HG03565 (cell line): ENCODE data around the gene AHCYL2.
"Not testable (repeated sequence)": the region's sequence is repeated elsewhere in the genome, so short reads cannot be mapped to it uniquely, and the experiment has no call there.

ENCODE experiments used
- ATAC-seq: cut with Tn5 transposase; IDR thresholded peaks from one replicate; pipeline ENCODE4 v1.9.1; 2021; ENCODE audit warnings: mild to moderate bottlenecking, moderate library complexity; ENCODE audit not compliant: unreplicated experiment

AHCYL2 gene

DNA sequence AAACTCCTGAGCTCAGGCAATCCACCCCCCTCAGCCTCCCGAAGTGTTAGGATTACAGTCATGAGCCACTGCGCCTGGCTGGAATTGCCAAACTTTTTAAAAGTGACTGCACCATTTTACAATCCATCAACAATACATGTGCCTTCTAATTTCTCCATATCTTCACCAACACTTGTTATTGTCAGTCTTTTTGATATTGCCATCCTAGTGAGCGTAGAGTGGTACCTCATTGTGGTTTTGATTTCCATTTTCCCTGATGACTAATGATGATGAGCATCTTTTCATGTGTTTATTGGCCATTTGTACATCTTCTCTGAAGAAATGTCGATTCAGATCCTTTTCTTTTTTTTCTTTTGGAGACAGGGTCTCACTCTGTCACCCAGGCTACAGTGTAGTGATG lies 187.7 kb downstream of the AHCYL2 start:
- no peak for ATAC-seq

DNA sequence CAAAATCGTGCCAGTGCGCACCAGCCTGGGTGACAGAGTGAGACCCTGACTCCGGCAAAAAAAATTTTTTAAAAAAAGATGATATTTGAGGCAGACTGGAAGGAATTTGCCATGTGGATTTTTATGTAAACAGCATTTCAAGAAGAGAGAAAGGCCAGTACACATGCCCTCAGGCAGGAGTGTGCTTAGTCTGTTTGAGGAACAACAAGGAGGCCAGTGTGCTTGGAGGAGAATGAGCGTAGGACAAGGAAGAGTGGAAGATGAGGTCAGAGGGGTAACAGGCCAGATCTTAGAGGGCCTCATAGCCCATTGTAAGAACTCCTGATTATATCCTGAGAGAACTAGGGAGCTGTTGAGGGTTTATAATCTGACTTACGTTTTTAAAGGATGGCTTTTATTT lies 192.2 kb downstream of the AHCYL2 start:
- no peak for ATAC-seq

DNA sequence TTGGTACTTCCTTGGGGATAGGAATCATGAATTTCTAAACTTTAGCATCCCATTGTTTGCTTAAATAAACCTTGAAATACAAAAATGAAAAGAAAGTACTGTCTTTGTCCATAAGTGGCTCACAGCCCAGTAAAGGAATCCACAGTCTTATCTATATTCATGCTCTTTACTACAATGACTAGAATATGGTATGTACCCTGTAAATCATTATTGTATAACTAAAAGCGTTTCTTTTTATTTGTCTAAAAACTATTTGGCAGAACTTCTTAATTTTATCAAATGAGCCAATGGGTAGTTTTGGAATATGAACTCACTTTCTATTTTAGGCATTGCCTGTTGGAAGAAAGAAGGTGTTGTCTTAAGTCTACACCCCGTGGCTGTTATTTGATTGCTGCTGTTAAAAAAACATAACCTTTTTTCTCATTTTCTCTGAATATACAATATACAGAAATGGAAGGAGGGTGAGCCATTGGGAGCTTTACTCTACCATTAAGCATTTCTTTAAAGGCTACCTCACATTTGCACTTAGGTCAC lies 197.0 kb downstream of the AHCYL2 start:
- no peak for ATAC-seq

DNA sequence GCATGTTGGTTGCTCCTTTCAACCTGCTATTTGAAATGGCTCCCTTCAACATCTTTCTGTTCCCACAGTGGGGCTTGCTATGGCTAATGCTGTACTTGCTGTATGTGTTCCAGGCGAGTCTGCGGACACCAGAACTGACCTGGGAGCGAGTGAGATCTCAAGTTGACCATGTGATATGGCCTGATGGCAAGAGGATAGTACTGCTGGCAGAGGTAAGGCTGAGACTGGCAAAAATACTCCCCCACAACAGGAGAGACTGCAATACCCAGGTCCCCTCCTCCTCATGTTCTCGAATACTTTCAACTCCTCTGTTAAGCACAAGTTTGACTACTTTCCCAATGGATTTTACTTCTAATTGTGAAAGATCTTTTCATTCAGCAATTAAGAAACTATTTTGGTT lies 197.9 kb downstream of the AHCYL2 start:
- ATAC-seq: no peak

DNA sequence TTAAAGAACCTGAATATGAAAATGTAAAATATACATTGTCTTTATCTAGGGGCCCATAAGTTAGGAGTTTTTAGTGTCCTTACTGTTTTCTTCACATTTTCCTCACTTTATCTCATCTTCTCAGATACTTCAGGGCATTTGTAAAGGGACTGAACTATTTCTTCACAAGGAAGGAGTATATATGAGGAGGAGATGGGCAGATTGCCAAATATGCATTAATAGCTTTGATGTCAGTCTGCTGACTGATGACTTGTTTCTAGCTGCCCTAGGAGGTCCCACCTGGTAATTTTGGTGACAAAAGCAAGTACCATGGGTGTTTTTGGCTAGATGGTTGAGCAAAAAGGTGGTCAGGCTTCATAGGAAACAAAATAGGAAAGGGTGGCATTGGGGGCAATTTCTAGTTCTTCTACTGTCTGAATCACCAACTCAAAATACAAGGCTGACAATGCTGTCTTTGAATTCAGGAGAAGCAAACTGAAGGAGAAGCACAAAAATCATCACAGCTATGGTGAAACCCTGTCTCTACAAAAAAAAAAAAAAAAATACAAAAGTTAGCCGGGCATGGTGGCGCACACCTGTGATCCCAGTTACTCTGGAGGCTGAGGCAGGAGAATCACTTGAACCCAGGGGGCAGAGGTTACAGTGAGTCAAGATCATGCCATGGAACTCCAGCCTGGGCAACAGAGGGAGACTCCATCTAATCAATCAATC lies 199.0 kb downstream of the AHCYL2 start:
- ATAC-seq: no peak

DNA sequence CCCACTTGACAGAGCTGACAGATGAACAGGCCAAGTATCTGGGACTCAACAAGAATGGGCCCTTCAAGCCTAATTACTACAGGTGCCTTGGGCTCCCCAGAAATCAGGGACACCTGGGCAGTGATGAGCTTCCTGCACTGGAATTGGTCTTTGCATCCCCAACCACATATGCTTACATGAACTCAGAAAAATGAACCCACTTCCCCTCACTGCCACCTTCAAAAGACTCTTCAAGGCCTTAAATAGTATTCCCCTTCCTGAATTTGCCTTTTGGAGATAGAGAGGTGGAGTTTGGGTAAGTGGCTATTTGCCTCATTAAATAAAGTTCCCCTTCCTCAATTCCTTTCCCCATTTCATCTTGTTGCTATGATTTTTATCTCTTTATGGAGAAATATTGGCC lies 201.7 kb downstream of the AHCYL2 start:
- ATAC-seq: no peak

DNA sequence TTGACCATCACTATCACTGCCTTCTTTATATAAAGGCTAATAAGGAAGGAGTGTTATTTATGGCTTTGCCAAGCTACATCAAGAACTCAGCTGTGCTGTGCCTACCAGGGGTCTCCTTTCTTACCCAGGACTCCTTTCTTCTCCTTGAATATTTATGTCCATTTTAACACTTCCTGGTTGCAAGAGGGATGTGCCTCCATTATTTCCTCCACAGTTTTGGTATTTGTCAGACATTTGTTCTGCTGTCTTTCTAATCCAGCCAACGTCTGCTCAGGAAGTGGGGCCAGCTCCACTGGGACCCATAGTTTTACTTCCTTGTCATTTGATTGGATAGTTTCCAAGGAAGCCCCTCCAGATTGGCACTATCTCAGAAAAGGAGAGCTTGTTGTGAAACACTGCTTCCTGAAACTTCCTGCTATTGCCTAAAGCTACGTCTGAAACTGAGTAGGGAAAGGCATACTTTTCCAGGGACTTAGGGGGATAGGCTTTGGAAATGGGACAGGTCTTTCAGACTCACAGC lies 202.8 kb downstream of the AHCYL2 start:
- ATAC-seq: no peak

DNA sequence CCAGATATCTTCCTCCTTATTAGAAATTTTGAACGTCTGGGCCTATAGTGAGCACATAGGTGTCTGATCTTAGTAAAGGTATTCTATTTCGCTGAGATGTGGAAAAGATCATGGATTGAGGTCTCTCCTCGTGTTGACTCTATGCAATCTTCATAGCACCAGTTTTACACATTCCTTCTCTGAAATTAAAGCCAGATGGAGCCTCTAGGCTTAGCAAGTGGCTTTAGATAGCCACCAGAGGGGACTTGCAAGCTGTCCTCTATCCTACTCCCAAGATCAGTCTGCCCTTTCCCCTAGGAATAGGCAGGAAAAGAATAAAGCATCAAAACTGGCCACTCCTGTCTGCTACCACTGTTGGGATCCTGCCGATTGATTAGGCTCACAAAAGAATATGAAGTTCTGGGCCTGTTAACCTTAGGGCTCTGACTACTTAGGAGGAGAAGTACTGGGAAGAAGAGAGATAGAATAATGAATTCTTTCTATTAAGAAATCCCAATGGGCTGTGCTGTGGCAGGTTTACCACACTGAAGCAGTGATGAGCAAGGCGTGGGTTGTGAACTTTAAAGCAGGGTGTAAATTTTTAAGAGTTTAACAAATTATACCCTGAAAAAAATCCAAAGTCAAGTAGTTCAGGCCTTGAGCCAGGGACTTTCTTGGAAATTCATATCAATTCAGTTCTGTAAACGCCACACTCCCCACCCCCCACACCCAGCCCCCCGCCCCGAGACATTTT lies 207.2 kb downstream of the AHCYL2 start:
- no peak for ATAC-seq

DNA sequence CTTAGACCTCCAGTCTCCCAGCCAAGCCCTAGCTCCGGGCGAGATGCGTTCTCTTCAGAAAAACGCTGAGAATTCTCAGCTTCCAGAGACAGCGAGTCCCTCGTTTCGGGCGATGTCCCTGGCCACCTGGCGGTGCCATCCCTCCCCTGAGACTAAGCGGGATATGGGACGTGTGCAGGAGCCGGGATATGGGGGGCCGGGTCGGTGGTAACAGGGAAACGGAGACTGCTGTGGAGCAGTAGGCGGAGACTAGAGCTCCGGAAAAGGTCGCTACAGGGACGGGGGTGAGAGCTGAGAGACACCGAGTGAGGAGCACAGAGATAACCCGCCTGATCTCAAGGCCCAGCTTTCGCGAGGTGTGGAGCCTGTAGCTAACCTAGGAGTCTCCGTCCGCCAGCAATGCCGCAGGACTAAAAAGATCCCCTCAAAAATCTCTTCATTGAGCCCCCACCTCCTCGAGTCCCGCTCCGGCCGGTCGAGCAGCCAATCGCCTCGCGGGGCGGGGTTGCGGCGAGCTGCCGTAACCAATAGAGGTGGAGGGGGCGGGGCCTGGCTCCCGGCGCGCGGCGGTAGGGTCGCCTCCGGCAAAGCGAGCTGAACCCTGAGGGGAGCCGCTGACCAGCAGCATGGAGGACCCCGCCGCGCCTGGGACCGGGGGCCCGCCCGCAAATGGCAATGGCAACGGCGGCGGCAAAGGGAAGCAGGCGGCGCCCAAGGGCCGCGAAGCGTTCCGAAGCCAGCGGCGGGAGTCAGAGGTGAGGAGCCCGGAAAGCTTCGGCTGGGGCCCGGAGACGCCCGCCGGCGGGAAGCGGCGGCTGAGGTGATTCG lies 209.2 kb downstream of the AHCYL2 start, which contains the start of gene STRIP2:
TSS of gene STRIP2 (plus strand) at position 586 of the 828 bp plus-strand sequence. CDS start at position 627, 41 bp downstream.
- peak; percentile 80 for ATAC-seq

DNA sequence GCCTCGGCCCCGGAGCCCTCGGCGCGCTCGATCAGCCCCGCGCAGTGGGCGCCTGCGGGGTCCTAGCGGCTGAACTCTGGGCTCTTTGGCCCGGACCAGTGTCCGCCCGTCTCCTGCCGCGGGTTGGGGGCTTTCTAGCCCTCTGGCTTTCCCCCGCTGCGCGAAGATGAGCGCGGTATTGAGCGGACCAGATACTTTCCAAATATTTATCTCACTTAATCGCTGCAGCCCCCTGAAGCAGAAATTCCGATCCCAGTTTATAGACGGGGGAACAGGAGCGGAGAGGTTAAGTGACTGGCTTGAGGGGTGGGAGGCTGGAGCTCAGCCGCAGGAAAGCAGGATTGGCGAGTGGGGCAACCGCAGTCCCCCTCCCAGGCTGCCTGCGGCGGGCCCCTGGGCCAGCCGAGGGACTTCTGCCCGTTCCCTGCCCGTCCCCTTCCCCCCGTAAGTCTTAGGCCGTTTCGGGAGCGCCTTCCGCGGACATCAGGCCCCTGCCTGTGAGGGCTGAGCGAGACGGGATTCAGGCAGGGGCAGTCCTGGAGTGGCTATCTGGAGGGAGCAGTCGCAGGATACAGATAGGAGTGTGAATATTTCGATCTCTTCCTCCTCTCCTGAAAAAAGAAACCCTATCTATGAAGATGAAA lies 210.0 kb downstream of the AHCYL2 start:
- no peak for ATAC-seq

DNA sequence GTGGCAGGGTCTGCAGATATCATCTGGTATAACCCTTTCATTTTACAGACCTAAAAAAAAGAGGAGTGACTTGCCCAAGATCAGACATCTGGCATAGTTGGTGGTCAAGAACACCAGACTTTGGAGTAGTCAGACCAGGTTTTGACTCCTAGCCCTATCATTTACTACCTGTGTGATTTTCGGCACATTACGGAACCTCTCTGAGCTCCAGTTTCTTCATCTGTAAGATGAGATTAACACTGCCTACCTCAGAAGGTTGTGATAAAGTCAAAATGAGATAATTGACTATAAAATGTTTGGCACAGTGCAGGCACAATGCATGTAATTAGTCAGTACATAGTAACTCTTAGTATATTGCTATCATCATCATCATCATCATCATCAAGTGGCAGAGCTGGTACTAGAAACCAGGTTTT lies 210.6 kb downstream of the AHCYL2 start:
- no peak for ATAC-seq

DNA sequence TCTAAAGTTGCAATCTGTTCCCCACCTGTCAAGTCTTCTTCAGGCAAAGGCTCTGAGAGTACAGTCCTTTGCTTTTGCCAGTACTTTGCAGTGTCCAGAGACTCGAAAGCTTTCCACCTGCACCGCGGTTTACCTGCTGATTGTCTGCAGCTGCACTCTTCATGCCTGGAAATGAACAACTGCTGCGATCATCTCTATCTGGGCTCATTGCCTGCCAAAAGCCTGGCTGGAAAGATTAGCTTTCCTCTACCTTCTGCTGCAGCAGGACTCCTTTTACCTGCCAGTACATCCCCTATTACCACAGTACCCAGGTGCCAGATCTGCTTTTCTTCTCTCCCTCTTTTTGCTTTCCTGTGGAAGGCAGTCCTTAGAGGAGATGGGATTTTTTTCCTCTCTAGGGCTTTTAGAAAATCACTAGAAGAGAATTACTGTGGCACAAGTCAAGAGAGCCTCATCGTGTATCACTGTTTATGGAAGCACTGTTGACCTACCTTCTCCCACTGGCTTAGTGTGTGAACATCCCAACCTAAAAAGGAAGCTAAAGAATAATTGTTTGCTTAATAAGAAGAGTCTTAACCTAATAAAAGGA lies 211.6 kb downstream of the AHCYL2 start:
- ATAC-seq: no peak

DNA sequence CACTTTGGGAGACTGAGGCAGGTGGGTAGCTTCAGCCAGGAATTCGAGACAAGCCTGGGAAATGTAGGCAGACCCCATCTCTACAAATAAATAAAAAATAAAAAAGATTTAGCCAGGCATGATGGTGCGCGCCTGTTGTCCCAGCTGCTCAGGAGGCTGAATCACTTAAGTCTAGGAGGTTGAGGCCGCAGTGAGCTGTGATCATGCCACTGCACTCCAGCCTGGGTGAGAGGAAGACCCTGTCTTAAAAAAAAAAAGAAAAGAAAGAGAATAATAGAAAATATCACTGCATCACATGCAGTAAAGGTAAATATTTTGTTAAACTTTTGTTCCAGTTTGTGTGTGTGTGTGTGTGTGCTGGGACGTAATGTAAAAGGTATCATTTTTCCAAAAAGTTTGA lies 212.4 kb downstream of the AHCYL2 start:
- ATAC-seq: no peak

DNA sequence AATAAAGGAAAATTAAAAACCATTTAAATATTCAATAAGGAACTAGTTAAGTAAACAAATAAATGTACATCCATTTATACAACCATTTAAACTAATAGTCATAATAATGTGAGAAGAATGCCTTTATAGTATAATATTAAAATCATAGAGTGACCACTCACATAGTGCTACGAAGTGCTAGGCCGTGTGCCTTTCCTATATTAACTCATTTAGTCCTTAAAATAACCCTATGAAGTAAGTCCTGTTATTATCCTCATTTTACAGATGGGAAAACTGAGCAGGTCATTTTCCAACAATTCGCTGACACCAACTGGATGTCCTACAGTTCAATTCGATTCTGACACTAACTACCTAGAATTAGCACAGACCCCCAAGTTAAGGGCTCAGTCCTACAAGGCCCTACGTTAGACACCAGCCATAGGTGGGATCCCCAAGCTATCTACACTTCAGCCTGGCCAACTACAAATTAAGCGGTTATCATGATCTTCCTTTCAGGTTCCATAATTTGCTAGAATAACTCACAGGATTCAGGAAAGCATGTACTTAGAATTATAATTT lies 213.5 kb downstream of the AHCYL2 start:
- no peak for ATAC-seq

DNA sequence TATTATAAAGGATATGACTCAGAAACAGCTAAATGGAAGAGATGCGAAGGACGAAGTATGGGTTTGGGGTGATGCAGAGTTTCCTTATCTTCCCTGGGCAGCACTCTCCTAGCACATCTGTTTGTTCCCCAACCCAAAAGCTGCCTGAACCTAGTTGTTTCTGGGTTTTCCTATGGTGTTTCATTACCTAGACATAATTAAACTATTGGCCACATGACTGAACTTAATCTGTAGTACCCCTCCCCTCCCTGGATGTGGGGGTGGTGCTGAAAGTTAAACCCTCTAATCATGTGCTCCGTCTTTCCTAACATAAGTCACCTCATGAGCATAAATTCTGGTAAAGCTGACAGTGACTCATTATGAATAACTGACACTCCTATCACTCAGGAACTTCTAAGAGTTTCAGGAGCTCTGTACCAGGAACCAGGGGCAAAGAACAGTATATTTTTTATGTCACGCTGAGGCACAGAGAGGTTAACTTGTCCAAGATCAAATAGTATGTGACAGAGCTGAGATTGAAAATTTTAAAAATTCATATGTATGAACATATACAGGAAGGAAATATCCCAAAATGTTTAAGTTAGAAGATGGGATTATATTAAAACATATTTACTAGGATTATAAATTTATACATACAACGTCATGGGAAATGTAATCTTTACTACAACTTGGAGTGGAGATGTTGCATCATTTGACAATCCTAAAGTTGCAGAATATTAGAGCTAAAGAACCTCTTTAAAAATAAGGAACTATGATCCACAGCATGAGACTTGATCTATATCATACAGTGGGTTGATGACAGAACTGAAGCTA lies 214.2 kb downstream of the AHCYL2 start:
- ATAC-seq: no peak

DNA sequence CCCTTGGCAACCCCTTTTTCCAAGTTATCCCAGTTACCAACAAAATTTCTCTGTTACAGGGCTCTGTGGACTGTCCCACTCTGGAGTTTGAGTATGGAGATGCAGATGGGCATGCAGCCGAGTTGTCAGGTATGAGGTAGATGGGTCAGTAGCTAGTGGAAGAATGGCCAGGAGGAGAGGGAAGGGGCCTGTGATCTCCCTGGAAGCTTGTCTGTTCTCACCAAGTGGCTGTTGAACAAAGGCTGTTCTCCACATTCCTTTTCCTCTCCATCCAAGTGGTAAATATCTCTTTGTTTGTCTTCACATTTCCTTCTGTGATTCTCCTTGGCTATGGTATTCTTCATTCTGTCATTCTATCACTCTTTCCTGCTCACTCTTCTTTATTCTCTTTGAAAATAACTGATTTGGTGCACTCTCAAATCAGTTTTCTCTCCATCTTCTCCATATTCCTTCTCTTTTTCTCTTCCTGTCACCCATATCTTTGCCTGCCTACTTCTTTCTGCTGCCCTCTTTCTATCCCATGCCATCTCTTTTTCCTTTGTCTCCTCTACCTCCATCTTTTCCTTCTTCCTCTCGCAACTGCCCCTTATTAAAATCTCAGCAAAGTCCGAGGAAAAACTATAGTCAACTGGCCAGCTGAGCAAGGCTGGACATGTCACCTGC lies 215.3 kb downstream of the AHCYL2 start:
- no peak for ATAC-seq

DNA sequence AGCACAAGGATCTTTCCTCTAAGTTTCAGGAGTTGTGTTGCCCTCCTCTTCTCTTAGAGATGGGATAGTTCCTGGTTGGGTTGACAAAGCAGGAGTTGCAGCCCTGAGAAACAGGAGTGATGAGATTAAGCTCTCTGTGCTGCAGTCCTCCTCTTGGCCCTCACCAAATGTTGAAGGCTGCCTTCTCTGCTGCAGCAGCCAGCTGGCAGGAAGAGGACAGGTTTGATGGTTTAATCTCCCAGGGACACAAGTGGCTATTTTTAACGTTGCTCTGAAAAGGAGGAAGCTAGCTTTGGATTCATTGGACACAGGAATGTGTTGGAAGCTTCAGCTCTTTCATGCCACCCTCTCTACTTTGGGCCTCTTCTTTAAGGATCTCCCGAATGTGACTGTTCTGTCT lies 218.8 kb downstream of the AHCYL2 start:
- no peak for ATAC-seq

DNA sequence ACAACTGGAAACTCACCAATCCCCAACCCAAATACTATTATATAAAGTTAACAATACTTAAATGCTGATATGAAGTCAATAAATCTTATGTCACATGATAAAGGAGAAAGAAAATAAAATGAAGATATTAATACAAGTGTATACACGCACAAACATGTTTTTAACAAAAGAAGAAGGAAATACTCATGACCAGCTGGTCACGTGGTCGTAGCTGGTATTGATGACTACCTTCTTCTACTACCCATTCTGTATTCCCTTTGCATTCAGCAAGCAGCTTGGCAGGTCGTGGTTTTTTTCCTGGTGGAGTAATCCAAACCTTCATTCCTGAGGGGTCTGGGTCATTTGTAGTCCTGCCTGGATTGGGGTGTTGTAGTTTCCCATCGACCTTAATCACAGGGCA lies 219.9 kb downstream of the AHCYL2 start:
- not testable (repeated sequence) for ATAC-seq
